GM10847 (cell line): ENCODE results near the gene CHCHD6.

ENCODE experiments used
- POLR2A ChIP-seq: IDR thresholded peaks from 2 replicates; pipeline ENCODE4 v1.6.1; 2011; ENCODE audit not compliant: insufficient read length; ENCODE audit errors: extremely low read depth

The CHCHD6 gene

DNA sequence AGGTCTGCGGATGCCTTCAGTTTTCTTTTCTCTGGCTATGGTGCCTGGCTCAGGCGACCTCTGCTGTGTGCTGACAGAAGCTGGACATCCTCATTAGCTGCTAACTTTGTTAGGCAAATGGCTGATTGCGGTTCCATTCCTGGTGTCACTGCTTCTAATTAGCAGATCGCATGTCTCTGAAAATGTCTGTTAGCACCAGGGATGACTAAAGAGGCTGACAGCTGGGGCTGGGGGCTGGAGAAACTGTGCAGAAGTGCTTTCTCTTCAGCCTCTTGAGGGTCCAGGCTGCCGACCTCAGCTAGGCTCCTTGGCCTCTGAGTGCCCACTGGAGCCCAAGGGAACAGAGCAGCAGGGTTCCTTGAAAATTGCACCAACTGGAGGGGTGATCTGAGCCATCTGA lies 39.3 kb downstream of the CHCHD6 start:
- TF ChIP-seq POLR2A: no peak

DNA sequence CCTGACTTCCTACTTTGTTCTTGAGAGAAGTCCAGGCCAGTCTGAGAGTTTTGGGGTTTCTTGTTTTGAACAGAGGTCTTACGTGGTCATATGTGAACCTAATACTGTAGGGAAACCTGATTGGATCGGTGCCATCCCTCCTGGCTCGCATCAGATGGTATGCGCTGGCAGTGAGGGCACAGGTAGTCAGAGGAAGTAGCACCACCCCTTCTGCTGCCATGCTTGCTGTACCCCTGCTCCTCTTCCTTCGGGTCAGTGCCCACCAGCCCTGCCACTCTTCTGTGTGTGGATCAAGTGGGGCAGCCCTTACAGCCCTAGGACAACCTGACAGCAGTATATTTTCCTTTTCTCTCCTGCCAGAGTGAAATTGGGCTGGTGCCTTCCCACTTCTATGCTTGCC lies 39.7 kb downstream of the CHCHD6 start:
- no peak for TF ChIP-seq POLR2A

- no peak for TF ChIP-seq POLR2A
Measured at GRCh38 chr3:126745760-126746394, 41.8 kb downstream of the CHCHD6 start.

GRCh38 chr3:126746395-126747177 lies 42.5 kb downstream of the CHCHD6 start:
- no peak for TF ChIP-seq POLR2A

DNA sequence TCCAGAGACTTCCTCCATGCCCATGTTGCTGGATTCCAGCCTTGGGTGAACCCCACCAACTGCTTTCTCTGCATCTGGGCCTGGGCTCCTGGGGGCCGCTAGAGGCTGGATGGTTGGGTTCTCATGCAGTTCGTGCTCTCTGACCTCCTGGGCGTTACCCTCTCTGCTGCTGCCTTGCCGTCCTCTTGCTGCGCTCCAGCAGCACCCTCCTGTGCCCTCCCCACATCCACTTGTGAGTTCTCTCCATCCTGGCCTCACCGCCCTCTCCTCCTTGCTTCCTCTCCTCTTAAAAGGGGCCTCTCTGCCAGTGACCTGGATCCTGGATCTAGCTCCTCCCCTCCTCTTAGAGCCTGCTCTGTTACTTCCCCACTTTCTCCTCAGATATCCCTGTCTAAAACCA lies 43.7 kb downstream of the CHCHD6 start:
- TF ChIP-seq POLR2A: no peak

DNA sequence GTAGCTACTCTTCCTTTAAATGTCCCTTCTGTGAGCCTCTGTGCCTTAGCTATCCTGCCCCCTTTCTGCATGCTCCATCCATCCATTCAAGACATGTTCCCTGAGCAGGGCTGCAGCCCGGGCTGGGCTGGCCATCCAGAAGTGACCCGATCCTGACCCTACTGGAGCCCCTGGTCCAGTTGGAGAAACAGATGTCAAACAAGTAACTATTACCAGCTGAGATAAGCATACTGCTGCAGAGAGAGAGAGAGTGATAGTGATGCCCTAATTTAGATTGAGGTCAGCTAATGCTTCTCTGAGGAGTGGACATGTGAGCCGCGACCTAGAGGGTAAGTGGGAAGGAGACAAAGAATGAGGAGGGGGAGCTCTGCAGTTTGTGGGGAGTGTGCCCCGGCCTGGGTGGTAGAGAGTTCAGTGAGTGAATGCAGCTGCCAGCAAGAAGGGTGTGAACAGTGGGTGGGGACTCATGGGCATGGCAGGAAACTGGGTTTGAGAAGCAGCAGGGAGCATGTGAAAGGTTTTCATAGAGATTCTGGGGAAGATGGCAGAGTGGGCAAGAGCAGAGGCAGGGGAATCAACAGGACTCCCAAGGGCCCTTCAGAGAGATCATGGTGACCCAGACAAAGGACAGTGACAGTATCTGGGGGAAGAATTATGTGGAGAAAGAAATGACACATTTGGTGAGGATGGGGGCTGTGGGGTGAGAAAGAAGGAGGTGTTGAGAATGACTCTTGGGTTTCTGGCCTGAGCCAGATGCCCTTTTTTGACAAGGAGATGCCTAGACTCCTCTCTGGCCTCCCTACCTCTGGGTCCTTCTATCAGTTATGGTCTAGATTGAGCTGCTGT lies 44.9 kb downstream of the CHCHD6 start:
- no peak for TF ChIP-seq POLR2A

- no peak for TF ChIP-seq POLR2A
Measured at GRCh38 chr3:126749547-126749875, 45.5 kb downstream of the CHCHD6 start.

- no peak for TF ChIP-seq POLR2A
Measured at GRCh38 chr3:126749931-126750755, 46.1 kb downstream of the CHCHD6 start.

DNA sequence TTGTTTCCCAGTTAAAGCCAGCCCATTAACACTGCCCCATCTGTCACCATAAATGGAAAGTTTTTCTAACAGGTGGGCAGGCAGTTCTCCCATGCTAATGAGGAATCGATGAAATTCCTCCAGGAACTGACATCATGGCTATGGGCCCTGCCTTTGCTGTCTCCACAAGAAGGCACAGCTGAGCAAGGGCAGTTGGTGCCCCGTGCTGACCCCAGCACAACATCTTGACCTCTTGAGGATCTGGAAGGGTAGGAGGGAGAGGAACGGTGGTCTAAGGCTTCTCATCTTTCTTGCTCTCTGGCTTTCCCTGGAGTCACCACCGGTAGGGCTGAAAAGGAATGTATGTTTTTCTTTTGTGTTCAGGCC lies 46.7 kb downstream of the CHCHD6 start:
- TF ChIP-seq POLR2A: no peak

- TF ChIP-seq POLR2A: no peak
Measured at GRCh38 chr3:126751611-126752302, 47.7 kb downstream of the CHCHD6 start.

DNA sequence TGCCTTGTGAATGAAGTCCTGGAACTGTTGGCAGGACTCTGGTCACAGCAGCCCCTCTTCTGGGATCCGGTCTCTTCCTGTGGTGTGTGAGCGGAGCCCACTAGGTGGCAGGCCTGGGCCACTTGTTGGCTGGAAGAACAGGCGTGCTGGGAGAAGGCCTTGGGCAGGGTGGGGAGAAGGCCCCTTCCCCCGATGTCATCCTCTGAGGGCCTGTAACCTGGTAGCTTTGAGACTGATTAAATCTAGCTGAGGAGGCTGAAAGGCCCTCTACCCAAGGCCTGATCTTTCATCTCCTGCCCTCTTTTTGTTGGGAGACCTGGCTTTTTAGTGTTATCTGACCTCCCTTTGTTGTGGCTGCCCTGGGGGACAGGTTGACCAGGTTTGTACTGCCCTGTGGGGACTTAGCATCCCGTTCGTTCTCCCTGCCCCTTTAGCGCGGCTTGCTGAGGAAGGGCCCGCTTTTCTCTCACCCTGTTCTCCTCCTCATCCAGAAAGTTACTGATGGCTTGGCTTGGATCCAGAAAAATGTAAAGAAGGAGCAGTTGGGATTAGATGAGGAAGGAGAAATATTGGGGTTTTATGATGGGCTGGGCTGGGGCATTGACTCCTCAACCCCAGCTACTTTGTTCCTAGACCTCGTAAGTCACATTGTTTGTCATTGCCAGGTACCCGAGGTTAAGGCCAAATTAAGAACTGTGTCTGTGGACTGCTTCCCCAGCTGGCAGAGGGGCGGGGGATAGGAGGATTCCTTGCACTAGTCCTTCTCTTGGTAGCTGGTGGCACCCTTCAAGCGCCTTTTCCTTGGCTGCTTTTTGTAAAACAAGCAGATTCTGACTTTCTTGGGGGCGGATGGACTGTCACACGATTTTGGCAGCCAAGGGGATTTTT lies 48.5 kb downstream of the CHCHD6 start:
- no peak for TF ChIP-seq POLR2A

DNA sequence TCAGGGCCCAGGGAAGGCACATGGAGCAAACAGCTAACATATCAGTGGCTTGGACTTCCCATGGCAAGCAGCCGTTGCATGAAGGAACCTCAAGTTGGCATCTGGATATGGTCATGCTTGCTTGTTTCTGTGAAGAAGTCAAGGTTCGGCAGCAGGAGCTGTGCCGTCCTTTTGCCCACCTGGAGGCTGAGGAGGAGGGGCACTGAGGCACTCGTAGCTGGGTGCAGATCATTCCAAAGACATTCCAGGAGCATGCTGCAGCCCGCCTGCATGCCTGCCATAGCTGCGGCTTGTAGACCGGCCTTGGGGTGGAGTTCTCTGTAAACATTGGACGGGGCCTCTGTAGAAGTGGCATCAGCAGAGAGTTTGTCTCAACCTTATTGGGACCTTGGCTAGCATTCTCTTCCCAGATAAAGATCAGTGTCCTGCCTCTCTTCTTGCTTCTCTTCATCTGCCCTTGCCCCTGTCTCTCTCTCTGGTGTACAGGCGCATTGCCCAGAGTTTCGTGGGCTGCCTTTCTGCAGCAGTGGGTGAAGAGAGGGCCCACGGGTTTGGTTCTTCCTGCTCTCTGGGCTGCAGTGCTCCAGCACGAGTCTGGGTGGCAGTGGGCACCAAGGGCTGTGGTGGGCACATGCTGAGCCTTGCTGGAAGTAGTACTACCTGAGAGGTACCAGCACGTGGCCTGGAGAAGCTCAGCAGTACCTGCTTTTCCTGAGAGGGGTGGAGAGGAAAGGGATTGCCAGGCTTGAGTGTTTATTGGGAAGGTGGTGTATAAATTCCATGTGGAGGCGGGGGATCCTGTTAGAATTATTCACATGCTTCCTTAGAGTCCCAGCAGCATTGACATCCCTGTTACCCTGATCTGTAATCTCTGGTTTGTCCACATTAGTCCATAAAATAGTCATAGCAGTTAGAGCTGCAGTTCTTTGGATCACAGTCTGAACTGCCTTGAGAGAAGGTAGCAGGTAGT lies 49.4 kb downstream of the CHCHD6 start:
- TF ChIP-seq POLR2A: no peak

DNA sequence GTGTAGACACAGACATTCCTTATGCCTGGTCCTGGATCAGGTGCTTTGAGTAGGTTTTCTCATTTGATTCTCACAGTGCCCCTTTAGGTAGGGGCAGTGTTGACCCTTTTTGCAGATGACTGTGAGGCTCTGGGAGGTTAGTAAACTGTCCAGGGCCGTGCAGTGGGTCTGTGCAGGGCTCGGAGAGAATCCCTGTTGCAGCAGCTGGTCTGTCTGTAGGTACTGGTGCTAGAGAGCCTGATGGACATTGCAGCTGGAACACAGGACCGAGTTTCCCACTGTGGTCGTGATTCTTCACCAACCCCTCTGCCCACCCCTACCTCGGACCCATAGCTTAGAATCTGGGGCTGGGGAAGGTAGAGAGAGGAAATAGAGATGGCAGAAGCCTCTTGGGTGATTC lies 51.8 kb downstream of the CHCHD6 start:
- no peak for TF ChIP-seq POLR2A

GRCh38 chr3:126758026-126758425 lies 54.0 kb downstream of the CHCHD6 start:
- no peak for TF ChIP-seq POLR2A
